Bronchial epithelial cell (primary cell): ENCODE results near the gene PROKR1. TPM values are rescaled to one million over a fixed set of nuclear protein-coding genes. Genes with fewer than 3 reads are reported as not detected.

Source experiments
- DNase-seq: peaks from one replicate; pipeline ENCODE4 v3.0.0-alpha.2; 2010; ENCODE audit warnings: low read depth
- FAIRE-seq: peaks from 2 replicates; lab custom pipeline; 2011; peaks lifted over from hg19 to GRCh38; lab: Jason Lieb, UNC
- H3K27me3 ChIP-seq: 2 replicates; pipeline ENCODE4 v1.5.1; 2011; ENCODE audit warnings: low read length; ENCODE audit not compliant: control insufficient read depth, insufficient read depth
- H3K36me3 ChIP-seq: 2 replicates; pipeline ENCODE4 v1.5.1; 2011; ENCODE audit warnings: low read length; ENCODE audit not compliant: control insufficient read depth, insufficient read depth
- H3K4me3 ChIP-seq: 2 replicates; pipeline ENCODE4 v1.5.1; 2011; ENCODE audit warnings: mild to moderate bottlenecking, low read depth, low read length, control low read depth
- CTCF ChIP-seq: IDR thresholded peaks from 2 replicates; pipeline ENCODE4 v1.5.1; 2011; ENCODE audit warnings: mild to moderate bottlenecking, moderate library complexity, low read length, control low read depth, inconsistent platforms; ENCODE audit not compliant: insufficient read depth, severe bottlenecking
- total RNA-seq: library from RNA; depleted of rRNA; stranded (reverse); fragments of >200 nt; gene quantifications from 2 replicates; pipeline ENCODE4 v1.2.1, GENCODE V29; 2014

PROKR1 gene
- total RNA-seq, 1 donor from 2014 or later = not detected

DNA sequence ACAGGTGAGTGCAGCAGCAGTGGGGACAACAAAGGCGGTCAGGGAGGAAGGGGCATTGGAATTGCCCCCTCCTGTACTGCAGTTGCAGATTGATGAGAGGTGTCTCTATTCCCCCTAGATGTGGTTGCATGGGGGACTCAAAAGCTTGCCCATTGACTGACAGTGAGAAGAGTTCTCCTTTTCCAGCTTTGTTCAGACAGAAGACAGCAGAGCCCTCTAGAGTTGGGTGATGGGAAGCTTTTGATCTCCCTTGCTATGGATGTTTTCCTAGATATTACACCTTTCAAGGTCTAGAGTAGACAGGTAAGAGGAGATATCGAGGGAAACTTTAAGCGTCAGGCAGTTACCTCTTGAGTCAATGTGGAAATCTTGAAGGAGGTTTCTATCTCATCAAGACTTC is 2.9 kb downstream of the PROKR1 start:
- H3K4me3 ChIP-seq = no peak overlapping the region
- FAIRE-seq = no peak
- peak; percentile 18 for DNase-seq
- peak; percentile 46 for TF ChIP-seq CTCF
- H3K36me3 ChIP-seq = no peaks in the 10 kb centered on the region
- H3K27me3 ChIP-seq = peaks cover 16% of the 10 kb centered on the region

- no peak for TF ChIP-seq CTCF
- Histone ChIP-seq H3K4me3 (no peak overlapping the region), H3K27me3 (peaks cover 2% of the 10 kb centered on the region), H3K36me3 (no peaks in the 10 kb centered on the region)
- no peak for DNase-seq
- FAIRE-seq = no peak
These were observed 7.3 kb downstream of the PROKR1 start for GRCh38 chr2:68650645-68651044.

GRCh38 chr2:68653034-68653433 is 9.7 kb downstream of the PROKR1 start:
- no peaks in the 10 kb centered on the region for H3K36me3 ChIP-seq
- TF ChIP-seq CTCF = no peak

DNA sequence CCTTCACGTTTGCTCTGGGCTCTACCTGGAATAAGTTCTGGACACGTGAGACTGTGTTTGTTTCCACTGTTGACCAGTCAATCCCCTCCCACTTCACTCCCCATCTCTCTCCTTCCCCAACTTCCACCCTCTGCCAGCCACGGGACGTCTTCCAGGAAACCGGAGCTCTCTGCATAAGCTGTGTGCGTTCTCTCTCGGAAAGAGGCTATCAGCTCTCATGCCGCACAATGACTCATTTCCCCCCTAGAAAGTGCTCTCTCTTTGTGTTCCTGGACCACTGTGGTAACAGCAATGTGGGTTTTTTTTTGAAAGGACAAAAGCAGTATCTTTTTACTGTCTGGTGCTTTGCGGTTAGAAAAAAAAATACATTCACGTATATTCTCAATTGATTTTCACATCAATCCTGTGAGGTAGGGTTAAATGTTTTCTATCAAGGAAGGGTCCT is 10.2 kb downstream of the PROKR1 start:
- DNase-seq (peak; percentile 58), FAIRE-seq (peak; percentile 50)
- Histone ChIP-seq H3K27me3 (peaks cover 2% of the 10 kb centered on the region), H3K4me3 (no peak overlapping the region), H3K36me3 (no peaks in the 10 kb centered on the region)
- TF ChIP-seq CTCF = no peak

More at GRCh38 chr2:68653034-68653433, 9.7 kb downstream of the PROKR1 start:
- no peak for FAIRE-seq
- no peak for DNase-seq
- Histone ChIP-seq H3K4me3 (no peak overlapping the region), H3K27me3 (peaks cover 2% of the 10 kb centered on the region)

- DNase-seq = no peak
- Histone ChIP-seq H3K27me3 (peaks cover 9% of the 10 kb centered on the region), H3K4me3 (no peak overlapping the region), H3K36me3 (no peaks in the 10 kb centered on the region)
- no peak for TF ChIP-seq CTCF
- FAIRE-seq = no peak
These were observed 14.9 kb downstream of the PROKR1 start for GRCh38 chr2:68658266-68658665.

- no peaks in the 10 kb centered on the region for H3K36me3 ChIP-seq
- H3K27me3 ChIP-seq = peaks cover 9% of the 10 kb centered on the region
- no peak for DNase-seq
- no peak for FAIRE-seq
- TF ChIP-seq CTCF = no peak
- H3K4me3 ChIP-seq = no peak overlapping the region
These were observed 15.7 kb downstream of the PROKR1 start for GRCh38 chr2:68659081-68659480.
